K562 (cell line): ENCODE data around the gene ERP27. TPM values are rescaled to one million over a fixed set of nuclear protein-coding genes. Genes with fewer than 3 reads are reported as not detected.

ENCODE experiments used
- ATAC-seq: fragments of 200-7000 bp; cut with Tn5 transposase; 3 replicates; pipeline ENCODE4 v1.9.1; 2020; ENCODE audit warnings: moderate library complexity
- BruUV-seq: library from RNA; stranded (reverse); fragments of 400-500 nt; replicated peaks from 2 replicates; lab custom pipeline; 2021; lab: Mats Ljungman, UMichigan
- CTCF ChIA-PET: fragments of 300-600 bp; formaldehyde crosslinking; extraction: SDS; loops from one replicate; lab custom pipeline; 2021; ENCODE audit warnings: low intra/inter-chr PET ratio; lab: Yijun Ruan, JAX
- POLR2A ChIA-PET: fragments of 300-600, 350-650 bp; sonication (Branson Sonifier 250); formaldehyde crosslinking; extraction: SDS; loops from one replicate; lab custom pipeline; 2021; ENCODE audit warnings: antibody characterized with exemption, inconsistent platforms; lab: Yijun Ruan, JAX
- DNase-seq, 4 experiments: peaks; one replicate each; pipeline versions ENCODE4 v3.0.0 to v3.0.0-alpha.2; 2011 to 2018; ENCODE audit warnings: low spot score in 3 of 4, mixed read lengths in 3 of 4; ENCODE audit errors: extremely low read depth in 1 of 4
- FAIRE-seq: peaks from 2 replicates; lab custom pipeline; 2011; peaks lifted over from hg19 to GRCh38; lab: Jason Lieb, UNC
- H2AFZ ChIP-seq: 2 replicates; pipeline ENCODE4 v1.6.0; 2011; ENCODE audit warnings: low read depth, low read length, control low read depth, inconsistent platforms
- H3K27ac ChIP-seq: fragments of 200-600 bp; 3 replicates; pipeline ENCODE4 v1.8.0; 2011; ENCODE audit warnings: low read depth, mild to moderate bottlenecking, control low read depth, inconsistent platforms, low read length, moderate library complexity, mixed read lengths; ENCODE audit errors: extremely low read depth
- H3K27me3 ChIP-seq, 2 experiments: fragments of 300-600 bp in 1 of 2; 2 replicates in 1 of 2; 3 replicates in 1 of 2; pipeline versions ENCODE4 v1.6.0 to v1.8.0; 2011; ENCODE audit warnings: inconsistent platforms in 2 of 2, low read length in 2 of 2, mild to moderate bottlenecking in 1 of 2, mixed read lengths in 1 of 2, moderate library complexity in 1 of 2; ENCODE audit not compliant: control insufficient read depth in 2 of 2, insufficient read depth in 2 of 2
- H3K36me3 ChIP-seq: fragments of 300-600 bp; 3 replicates; pipeline ENCODE4 v1.8.0; 2011; ENCODE audit warnings: mild to moderate bottlenecking, low read length, inconsistent platforms; ENCODE audit not compliant: control insufficient read depth, insufficient read depth
- H3K4me1 ChIP-seq, 2 experiments: fragments of 200-600 bp in 1 of 2; replicated peaks in 1 of 2; 2 replicates in 1 of 2; 3 replicates in 1 of 2; pipeline versions ENCODE4 v1.5.1 to v1.8.0; 2011; ENCODE audit warnings: inconsistent platforms in 2 of 2, low read length in 2 of 2, mild to moderate bottlenecking in 1 of 2, mixed read lengths in 1 of 2, moderate library complexity in 1 of 2; ENCODE audit not compliant: control insufficient read depth in 2 of 2, insufficient read depth in 2 of 2
- H3K4me2 ChIP-seq: 2 replicates; pipeline ENCODE4 v1.6.1; 2011; ENCODE audit warnings: low read length, control low read depth, inconsistent platforms, mixed read lengths; ENCODE audit not compliant: insufficient read depth
- H3K4me3 ChIP-seq: fragments of 200-600 bp; sonication (generic), shearing (Covaris generic); 2 replicates; pipeline ENCODE4 v1.5.1; 2016; ENCODE audit warnings: control low read depth, inconsistent platforms
- H3K79me2 ChIP-seq: fragments of 200-600 bp; 3 replicates; pipeline ENCODE4 v1.8.0; 2011; ENCODE audit warnings: low read length, inconsistent platforms; ENCODE audit not compliant: control insufficient read depth, insufficient read depth
- H3K9ac ChIP-seq, 2 experiments: 2 replicates each; pipeline versions ENCODE4 v1.6.0 to v1.6.1; 2011; ENCODE audit warnings: low read depth in 2 of 2, low read length in 2 of 2, control low read depth in 1 of 2, inconsistent platforms in 1 of 2, mild to moderate bottlenecking in 1 of 2, mixed read lengths in 1 of 2; ENCODE audit not compliant: insufficient read depth in 1 of 2
- H3K9me1 ChIP-seq: one replicate; pipeline ENCODE4 v1.6.0; 2011; ENCODE audit warnings: inconsistent platforms, mild to moderate bottlenecking, low read length, moderate library complexity; ENCODE audit not compliant: control insufficient read depth, insufficient read depth
- H3K9me3 ChIP-seq: replicated peaks from 2 replicates; pipeline ENCODE4 v1.5.1; 2011; ENCODE audit warnings: low read depth, low read length, inconsistent platforms; ENCODE audit not compliant: control insufficient read depth, insufficient read depth
- H4K20me1 ChIP-seq: replicated peaks from 2 replicates; pipeline ENCODE4 v1.6.1; 2011; ENCODE audit warnings: low read length, inconsistent platforms, mixed read lengths; ENCODE audit not compliant: control insufficient read depth, insufficient read depth
- CBX5 ChIP-seq: IDR thresholded peaks from 2 replicates; pipeline ENCODE4 v1.6.1; 2014; ENCODE audit warnings: low read depth, borderline replicate concordance
- CC2D1A ChIP-seq: fragments of 450-650 bp; IDR thresholded peaks from 2 replicates; pipeline ENCODE4 v1.6.1; 2017; ENCODE audit warnings: mild to moderate bottlenecking
- FOXJ3 ChIP-seq: sonication (generic); formaldehyde crosslinking; IDR thresholded peaks from 2 replicates; pipeline ENCODE4 v1.4.0; 2020; ENCODE audit warnings: mild to moderate bottlenecking, missing genetic modification reagents
- HLTF ChIP-seq: fragments of 450-650 bp; IDR thresholded peaks from 2 replicates; pipeline ENCODE4 v1.6.1; 2016
- MBD1 ChIP-seq: fragments of 250-450 bp; sonication (Bioruptor Pico); IDR thresholded peaks from 2 replicates; pipeline ENCODE4 v1.8.0; 2022; ENCODE audit warnings: inconsistent platforms
- NEUROD1 ChIP-seq: fragments of 150-350 bp; IDR thresholded peaks from 2 replicates; pipeline ENCODE4 v1.6.1; 2014; ENCODE audit warnings: borderline replicate concordance, low read length, low read depth; ENCODE audit not compliant: partially characterized antibody
- POLR2B ChIP-seq: fragments of 450-650 bp; IDR thresholded peaks from 2 replicates; pipeline ENCODE4 v1.6.1; 2018; ENCODE audit warnings: low read depth; ENCODE audit not compliant: partially characterized antibody
- RAD21 ChIP-seq, 2 experiments: fragments of 250-450 bp in 1 of 2; fragments of 450-650 bp in 1 of 2; sonication (Bioruptor Pico) in 1 of 2; formaldehyde crosslinking in 1 of 2; IDR thresholded peaks in 1 of 2; conservative IDR thresholded peaks in 1 of 2; 2 replicates each; pipeline versions ENCODE4 v1.4.0 to v1.8.0; 2020 to 2022; ENCODE audit warnings: mild to moderate bottlenecking in 2 of 2, moderate library complexity in 1 of 2
- RFX1 ChIP-seq: fragments of 450-650 bp; IDR thresholded peaks from 2 replicates; pipeline ENCODE4 v1.6.1; 2016; ENCODE audit warnings: mild to moderate bottlenecking, moderate library complexity
- ZNF668 ChIP-seq: fragments of 250-450 bp; sonication (Bioruptor Pico); IDR thresholded peaks from 2 replicates; pipeline ENCODE4 v1.8.0; 2022; ENCODE audit warnings: mild to moderate bottlenecking, inconsistent platforms
- WGBS: fragments of 100-300 bp; shearing (Covaris generic); methylation state at CpG from one replicate; pipeline ENCODE4 v1.1.6; 2016; ENCODE audit warnings: low coverage, mixed read lengths; ENCODE audit not compliant: insufficient coverage; ENCODE audit errors: missing lambda C conversion rate; 5-methylcytosine and 5-hydroxymethylcytosine counted together
- in situ Hi-C: fragments of 300-500 bp; cut with MboI; formaldehyde crosslinking; loops from 4 replicates; pipeline ENCODE4 v1.15.0; 2018; ENCODE audit warnings: inconsistent platforms, mixed read lengths
- intact Hi-C: fragments of 100-400 bp; cut with micrococcal nuclease; formaldehyde crosslinking; loops from 2 replicates; pipeline ENCODE4 v1.14.2; 2022
- polyA plus RNA-seq, 8 experiments: library from polyadenylated mRNA; depleted of rRNA in 4 of 8; stranded (reverse) in 5 of 8; unstranded in 3 of 8; fragments of >200 nt; fragmentation: Nextera tagmentation in 2 of 8; fragmentation: Illumina TruSeq in 1 of 8; extraction: Ambion mirVana in 2 of 8; extraction: Trizol in 1 of 8; gene quantifications; 2 replicates each; pipeline versions ENCODE4 v1.2.1 to v1.2.3, GENCODE V29; 2011 to 2014; ENCODE audit warnings: inconsistent platforms in 1 of 8, missing spikeins in 1 of 8
- total RNA-seq, 7 experiments: library from RNA; depleted of rRNA in 6 of 7; stranded (reverse); fragments of >200 nt in 6 of 7; fragmentation: Illumina TruSeq in 2 of 7; extraction: Trizol in 2 of 7; gene quantifications; 2 replicates each; pipeline versions ENCODE4 v1.2.1 to v1.2.3, GENCODE V29; 2011 to 2021; ENCODE audit warnings: low replicate concordance in 1 of 7

ERP27 gene
- total and polyA plus RNA-seq, 9 of the 15 experiments (the other 6 are each of a cell fraction or from before 2014, with no cell fraction given) = 0.07 to 0.27 (median 0.11) TPM; not detected in 6

GRCh38 chr12:14903386-14904098 is 34.8 kb downstream of the ERP27 start:
- FAIRE-seq (no peak), ATAC-seq (no peak), DNase-seq (no peak)
- no TSS peak for BruUV-seq
- H3K4me3 ChIP-seq = no peak overlapping the region
- H3K79me2 ChIP-seq = no peaks in the 10 kb centered on the region
- no peaks in the 10 kb centered on the region for H3K9me3 ChIP-seq
- H3K4me2 ChIP-seq = no peak overlapping the region
- no peak overlapping the region for H2AFZ ChIP-seq
- H3K4me1 ChIP-seq = no peaks in the 10 kb centered on the region; a peak in 1 of 5 replicates
- in situ Hi-C loops (no loop called here), intact Hi-C loops (no loop called here)
- CTCF ChIA-PET = no interaction called here
- H3K9me1 ChIP-seq = no peaks in the 10 kb centered on the region
- TF ChIP-seq CBX5 = no peak
- no peak for TF ChIP-seq RAD21 (CRISPR knock-in tag; conservative IDR thresholded peaks at IDR 0.05 in 1 of 2, IDR thresholded peaks at IDR 0.05 in 1 of 2)
- TF ChIP-seq NEUROD1 = no peak
- TF ChIP-seq FOXJ3 (CRISPR knock-in tag) = no peak
- no peak for TF ChIP-seq POLR2B
- no peak for TF ChIP-seq RFX1
- no peak for TF ChIP-seq HLTF
- TF ChIP-seq MBD1 (CRISPR knock-in tag) = no peak
- TF ChIP-seq ZNF668 = no peak
- no peak for TF ChIP-seq CC2D1A
- no peaks in the 10 kb centered on the region for H3K27me3 ChIP-seq
- no peak overlapping the region for H3K27ac ChIP-seq
- WGBS = 26% methylated on average over 5 of the region's 5 CpGs
- H3K36me3 ChIP-seq = no peaks in the 10 kb centered on the region
- POLR2A ChIA-PET = interaction anchor here (0.6 to 0.9 kb wide), 2 partner anchors 119 to 498 kb away, joined by 3 to 4 read pairs; no protein-coding TSS in a partner anchor
- no peaks in the 10 kb centered on the region for H4K20me1 ChIP-seq
- no peak overlapping the region for H3K9ac ChIP-seq
